MCF 10A (cell line): ENCODE measurements around the gene CALD1. TPM values are rescaled to one million over a fixed set of nuclear protein-coding genes. Genes with fewer than 3 reads are reported as not detected.

Experiments used
- BruUV-seq: library from RNA; stranded (reverse); fragments of 400-500 nt; replicated peaks from 2 replicates; lab custom pipeline; 2021; lab: Mats Ljungman, UMichigan
- CTCF ChIA-PET: fragments of 300-600 bp; sonication (Branson Sonifier 250); formaldehyde crosslinking; extraction: SDS; loops from one replicate; lab custom pipeline; 2021; ENCODE audit warnings: antibody characterized with exemption, inconsistent platforms; lab: Yijun Ruan, JAX
- POLR2A ChIA-PET: fragments of 300-600, 350-650 bp; sonication (Branson Sonifier 250); formaldehyde crosslinking; extraction: SDS; loops from one replicate; lab custom pipeline; 2020; ENCODE audit warnings: antibody characterized with exemption, inconsistent platforms; lab: Yijun Ruan, JAX
- DNase-seq: peaks from one replicate; pipeline ENCODE4 v3.0.0-alpha.2; 2018; ENCODE audit not compliant: unreplicated experiment
- H3K27ac Mint-ChIP-seq: one replicate; pipeline ENCODE4 v1.8.0; 2022; ENCODE audit warnings: mild to moderate bottlenecking, low read depth, mixed read lengths; ENCODE audit not compliant: unreplicated experiment
- H3K27me3 Mint-ChIP-seq: one replicate; pipeline ENCODE4 v1.8.0; 2022; ENCODE audit warnings: mixed read lengths; ENCODE audit not compliant: insufficient read depth, unreplicated experiment
- H3K36me3 Mint-ChIP-seq: one replicate; pipeline ENCODE4 v1.8.0; 2022; ENCODE audit warnings: mild to moderate bottlenecking, moderate library complexity, mixed read lengths; ENCODE audit not compliant: insufficient read depth, unreplicated experiment
- H3K4me1 Mint-ChIP-seq: one replicate; pipeline ENCODE4 v1.8.0; 2022; ENCODE audit warnings: mixed read lengths; ENCODE audit not compliant: insufficient read depth, unreplicated experiment
- H3K4me3 Mint-ChIP-seq: one replicate; pipeline ENCODE4 v1.8.0; 2022; ENCODE audit warnings: mild to moderate bottlenecking, moderate library complexity, mixed read lengths; ENCODE audit not compliant: unreplicated experiment
- H3K9me3 Mint-ChIP-seq: one replicate; pipeline ENCODE4 v1.8.0; 2022; ENCODE audit warnings: mixed read lengths; ENCODE audit not compliant: unreplicated experiment
- CTCF ChIP-seq: fragments of 200-600 bp; IDR thresholded peaks from one replicate; pipeline ENCODE4 v1.8.0; 2022; ENCODE audit warnings: antibody characterized with exemption, mild to moderate bottlenecking; ENCODE audit not compliant: unreplicated experiment
- intact Hi-C: fragments of 100-400 bp; cut with micrococcal nuclease; formaldehyde crosslinking; loops from 2 replicates; pipeline ENCODE4 v1.14.1; 2022
- total RNA-seq: library from RNA; stranded (reverse); gene quantifications from 2 replicates; pipeline ENCODE4 v1.2.3, GENCODE V29; 2022

Gene CALD1
- total RNA-seq, 1 experiment from 2014 or later, result 183 TPM

- CTCF ChIA-PET, result interaction anchor here (0.6 to 5.8 kb wide), 22 partner anchors 11 to 381 kb away, joined by 3 to 36 read pairs (median 3); no protein-coding TSS in a partner anchor
- H3K36me3 Mint-ChIP-seq, result peaks cover 6% of the 10 kb centered on the region
- H3K27ac Mint-ChIP-seq, result peak overlapping the region; percentile 92
- intact Hi-C loops, result loop anchor here (1.0 to 2.0 kb wide), 2 partner anchors 121 to 213 kb away; no protein-coding TSS in a partner anchor
- no peaks in the 10 kb centered on the region for H3K9me3 Mint-ChIP-seq
- BruUV-seq, result no TSS peak
- no peaks in the 10 kb centered on the region for H3K27me3 Mint-ChIP-seq
- POLR2A ChIA-PET, result interaction anchor here (0.7 to 1.8 kb wide), 3 partner anchors 12 to 155 kb away, joined by 3 to 4 read pairs (median 4); no protein-coding TSS in a partner anchor
- peak; percentile 66 for DNase-seq
- peak; percentile 43 for TF ChIP-seq CTCF
- peak overlapping the region; percentile 30 for H3K4me3 Mint-ChIP-seq
- peaks cover 14% of the 10 kb centered on the region for H3K4me1 Mint-ChIP-seq
Measured at GRCh38 chr7:134845461-134845860, 66.0 kb downstream of the CALD1 start.

- intact Hi-C loops, result no loop called here
- Mint-ChIP-seq H3K27me3 (no peaks in the 10 kb centered on the region), H3K4me1 (peaks cover 20% of the 10 kb centered on the region), H3K36me3 (peaks cover 6% of the 10 kb centered on the region), H3K4me3 (no peak overlapping the region), H3K9me3 (no peaks in the 10 kb centered on the region), H3K27ac (no peak overlapping the region)
- BruUV-seq, result no TSS peak
- no peak for TF ChIP-seq CTCF
- ChIA-PET POLR2A (no interaction called here), CTCF (interaction anchor here (0.6 to 5.8 kb wide), 5 partner anchors 13 to 256 kb away, joined by 3 to 36 read pairs (median 3); no protein-coding TSS in a partner anchor)
- no peak for DNase-seq
Measured at GRCh38 chr7:134847851-134848588, 68.6 kb downstream of the CALD1 start.

- CTCF ChIA-PET, result interaction anchor here (1.0 kb wide), 1 partner anchor 243 kb away, joined by 3 read pairs; no protein-coding TSS in a partner anchor
- Mint-ChIP-seq H3K36me3 (peaks cover 6% of the 10 kb centered on the region), H3K27ac (no peak overlapping the region), H3K4me3 (no peak overlapping the region), H3K27me3 (no peaks in the 10 kb centered on the region), H3K4me1 (peaks cover 14% of the 10 kb centered on the region), H3K9me3 (no peaks in the 10 kb centered on the region)
- no peak for DNase-seq
- intact Hi-C loops, result no loop called here
- POLR2A ChIA-PET, result interaction anchor here (1.1 kb wide), 1 partner anchor 41 kb away, joined by 3 read pairs; no protein-coding TSS in a partner anchor
- BruUV-seq, result no TSS peak
- TF ChIP-seq CTCF, result no peak
Measured at GRCh38 chr7:134850066-134850465, 70.6 kb downstream of the CALD1 start.

- Mint-ChIP-seq H3K9me3 (no peaks in the 10 kb centered on the region), H3K4me3 (no peak overlapping the region), H3K36me3 (peaks cover 6% of the 10 kb centered on the region), H3K27me3 (no peaks in the 10 kb centered on the region), H3K27ac (no peak overlapping the region), H3K4me1 (peaks cover 6% of the 10 kb centered on the region)
- no peak for TF ChIP-seq CTCF
- ChIA-PET POLR2A (interaction anchor here (0.8 kb wide), 1 partner anchor 90 kb away, joined by 3 read pairs; no protein-coding TSS in a partner anchor), CTCF (interaction anchor here (0.5 to 1.4 kb wide), 4 partner anchors 13 to 323 kb away, joined by 3 to 7 read pairs (median 6); no protein-coding TSS in a partner anchor)
- no TSS peak for BruUV-seq
- intact Hi-C loops, result no loop called here
- DNase-seq, result no peak
Measured at GRCh38 chr7:134851141-134851540, 71.7 kb downstream of the CALD1 start.
